ENCODE results near the gene PREX1. TPM values are rescaled to one million over a fixed set of nuclear protein-coding genes. Genes with fewer than 3 reads are reported as not detected.
"Not testable (repeated sequence)": the region's sequence is repeated elsewhere in the genome, so short reads cannot be mapped to it uniquely, and the experiment has no call there.

PREX1 gene
- polyA plus RNA-seq, 3 donors, result 13.0 to 17.3 (median 14.3) TPM

DNA sequence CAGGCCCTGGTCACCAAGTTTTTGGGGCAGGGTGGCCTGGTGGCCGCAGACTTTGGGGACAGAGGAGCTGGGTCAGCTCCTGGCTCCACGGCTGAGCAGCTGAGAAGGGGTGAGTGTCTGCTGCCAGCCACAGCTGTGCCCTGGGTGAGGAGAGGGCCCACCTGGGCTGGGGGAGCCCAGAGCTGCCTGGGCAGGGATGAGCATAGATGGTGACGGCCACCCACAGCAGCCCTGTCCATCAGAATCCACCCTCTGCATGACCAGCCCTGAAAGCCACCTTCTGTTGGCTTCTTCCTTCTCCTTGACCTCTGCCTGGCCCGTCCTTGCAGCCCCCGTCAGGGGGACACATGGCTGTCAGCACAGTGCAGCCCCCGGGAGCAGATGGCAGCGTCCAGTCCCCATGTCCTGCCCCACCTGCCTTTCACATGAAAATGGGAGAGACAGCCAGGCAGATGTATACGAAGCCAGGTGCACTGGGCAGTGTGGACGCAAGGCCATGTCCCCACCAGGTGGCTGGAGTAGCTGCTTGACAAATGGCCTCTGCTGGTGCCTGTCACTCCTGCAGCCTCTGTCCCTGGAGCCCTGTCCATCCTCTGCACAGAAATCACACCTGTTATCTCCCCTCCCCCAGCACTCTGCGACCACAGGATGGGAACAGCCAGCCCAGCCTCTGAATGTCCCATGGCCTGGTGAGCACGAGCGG, 220.8 kb downstream of the PREX1 start:
- DNase-seq, result no peak

DNA sequence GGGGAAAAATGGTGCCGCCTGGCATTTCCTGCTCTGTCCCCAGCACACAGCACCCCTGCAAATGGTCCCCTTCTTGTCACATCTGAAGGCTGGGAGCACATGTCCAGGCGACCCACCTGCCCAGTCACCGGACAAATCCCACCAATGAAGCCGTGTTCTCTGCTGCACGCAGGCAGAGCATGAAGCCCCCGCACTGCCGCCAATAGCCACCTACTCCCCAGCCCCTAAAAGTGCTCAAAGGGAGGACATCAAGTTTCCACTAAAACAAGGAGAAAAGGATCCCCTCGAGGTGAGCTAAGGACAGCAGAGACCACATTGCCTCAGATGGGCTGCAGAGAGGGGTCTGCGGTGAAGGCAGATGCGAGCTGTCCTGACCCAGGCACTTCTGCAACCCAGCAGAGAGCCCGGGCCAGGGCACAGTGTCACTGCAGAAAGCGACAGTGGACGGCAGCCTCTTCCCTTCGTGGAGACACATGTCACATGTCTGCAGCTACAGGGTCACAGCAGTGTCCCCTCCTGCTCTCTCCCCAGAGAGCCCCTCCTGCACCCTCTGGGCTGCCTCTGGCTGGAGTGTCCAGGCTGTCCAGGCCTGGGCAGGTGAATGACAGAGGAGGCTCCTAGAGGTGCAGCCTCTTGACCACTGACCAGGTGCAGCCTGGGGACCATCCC, 221.5 kb downstream of the PREX1 start:
- no peak for DNase-seq

- DNase-seq, result no peak
Observed at GRCh38 chr20:48605364-48606171, 222.2 kb downstream of the PREX1 start.

GRCh38 chr20:48604936-48605335, 222.9 kb downstream of the PREX1 start:
- DNase-seq, result no peak

DNA sequence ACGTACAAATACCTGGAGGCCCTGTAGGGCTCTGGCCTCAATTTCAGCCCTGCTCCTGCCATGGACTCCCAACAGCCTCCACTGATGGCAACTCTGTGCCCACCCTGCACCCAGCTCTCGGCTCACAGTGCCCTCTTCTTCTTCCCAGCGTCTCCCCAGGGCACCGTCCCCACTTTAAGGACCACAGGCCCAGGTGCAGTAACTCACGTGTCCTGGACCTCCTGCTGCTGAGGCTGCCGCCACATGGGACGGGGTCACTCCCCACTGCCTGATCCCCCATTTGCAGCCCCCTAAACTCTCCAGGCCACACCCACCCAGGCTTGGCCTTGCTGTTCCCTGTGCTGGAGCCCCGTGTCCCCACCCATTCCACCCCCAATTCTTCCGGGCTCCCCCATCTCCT, 223.4 kb downstream of the PREX1 start:
- no peak for DNase-seq

- no peak for DNase-seq
Observed at GRCh38 chr20:48603819-48604405, 223.9 kb downstream of the PREX1 start.

DNA sequence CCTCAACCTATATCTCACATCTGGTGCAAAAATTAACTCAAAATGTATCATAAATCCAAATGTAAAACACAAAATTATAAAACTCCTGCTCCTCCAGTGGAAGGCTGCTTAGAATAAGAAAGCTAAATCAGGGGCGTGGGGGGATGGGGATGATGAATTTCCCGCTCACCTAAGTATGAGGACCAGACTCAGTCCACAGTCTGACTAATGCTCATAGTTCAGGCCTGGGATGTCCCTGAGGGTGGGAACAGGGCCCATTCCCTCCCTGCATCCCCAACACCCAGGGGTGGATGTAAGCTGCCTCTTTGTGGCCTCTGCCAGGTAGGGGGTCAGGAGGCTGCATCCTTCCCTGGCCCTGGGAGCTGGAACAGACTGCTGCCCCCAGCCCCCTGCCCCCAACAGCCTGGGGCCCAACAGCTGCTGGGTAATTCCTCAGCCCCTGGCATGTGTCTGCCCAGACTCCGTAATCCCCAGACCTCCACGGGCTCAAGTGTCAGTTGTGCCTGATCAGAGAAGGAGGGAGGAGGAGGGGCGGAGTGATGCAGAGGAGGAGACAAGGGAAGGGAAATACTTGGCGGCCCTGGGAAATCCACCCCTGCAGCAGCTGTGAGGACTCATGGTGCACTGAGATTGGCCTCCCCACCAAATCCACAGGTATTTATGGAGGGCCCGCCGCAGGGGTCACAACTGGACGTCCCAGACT, 224.5 kb downstream of the PREX1 start:
- peak; percentile 28 for DNase-seq

- DNase-seq, result no peak
Observed at GRCh38 chr20:48601798-48602197, 226.0 kb downstream of the PREX1 start.

DNA sequence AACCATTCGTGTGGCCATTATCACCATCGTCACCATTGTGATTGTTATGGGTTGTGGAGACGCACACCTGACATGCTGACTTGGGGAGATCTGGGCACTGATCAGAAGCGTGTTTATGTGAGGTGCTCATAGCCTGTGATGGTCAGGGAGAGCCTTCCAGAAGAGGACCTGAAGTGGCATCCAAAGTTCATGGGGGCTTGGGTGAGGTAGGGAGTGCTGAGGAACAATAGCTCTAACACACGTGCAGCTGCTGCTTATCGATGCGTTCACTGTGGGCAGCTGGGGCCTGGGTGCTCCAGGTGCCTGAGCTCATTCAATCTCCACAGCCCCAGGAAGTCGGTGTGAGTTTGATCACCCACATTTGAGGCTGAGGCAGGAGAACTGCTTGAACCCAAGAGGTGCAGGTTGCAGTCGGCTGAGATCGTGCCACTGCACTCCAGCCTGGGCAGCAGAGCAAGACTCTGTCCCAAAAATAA, 227.3 kb downstream of the PREX1 start:
- no peak for DNase-seq

DNA sequence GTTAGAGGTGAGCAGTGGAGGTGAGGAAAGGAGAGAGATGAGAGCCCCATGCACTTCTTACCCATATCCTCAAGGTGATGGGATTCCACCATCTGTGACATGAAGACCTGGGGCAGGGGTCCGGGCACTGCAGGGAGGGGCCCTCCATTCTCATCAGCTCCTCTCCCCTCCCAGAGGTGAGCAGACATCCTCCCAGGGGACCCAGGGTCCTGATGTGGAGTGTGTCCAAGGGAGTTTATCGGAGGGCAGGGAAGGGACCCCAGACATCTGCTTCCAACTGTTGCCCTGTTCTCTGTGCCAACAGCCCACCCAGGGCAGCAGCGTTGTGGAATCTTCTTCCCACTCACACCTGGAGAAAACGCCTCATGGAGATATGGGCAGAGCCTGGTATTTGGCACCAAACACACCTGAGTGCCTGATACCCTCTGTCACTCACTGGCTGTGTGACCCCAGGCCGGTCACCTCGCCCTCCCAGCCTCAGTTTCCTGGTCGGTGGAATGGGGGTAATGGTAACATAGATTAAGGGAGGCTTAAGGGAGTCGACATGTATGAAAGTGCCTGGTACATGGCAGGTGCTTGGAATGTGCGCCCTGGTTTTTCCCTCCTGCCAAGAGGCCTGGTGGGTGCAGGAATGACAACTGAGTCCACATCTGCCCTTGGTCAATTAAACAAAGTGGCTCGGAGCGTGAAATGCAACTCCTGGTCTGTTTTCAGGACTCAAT, 227.9 kb downstream of the PREX1 start:
- no peak for DNase-seq

GRCh38 chr20:48599106-48599747, 228.6 kb downstream of the PREX1 start:
- DNase-seq, result no peak

GRCh38 chr20:48598303-48598941, 229.4 kb downstream of the PREX1 start:
- DNase-seq, result not testable (repeated sequence)

GRCh38 chr20:48597521-48598302, 230.1 kb downstream of the PREX1 start:
- DNase-seq, result no peak

DNA sequence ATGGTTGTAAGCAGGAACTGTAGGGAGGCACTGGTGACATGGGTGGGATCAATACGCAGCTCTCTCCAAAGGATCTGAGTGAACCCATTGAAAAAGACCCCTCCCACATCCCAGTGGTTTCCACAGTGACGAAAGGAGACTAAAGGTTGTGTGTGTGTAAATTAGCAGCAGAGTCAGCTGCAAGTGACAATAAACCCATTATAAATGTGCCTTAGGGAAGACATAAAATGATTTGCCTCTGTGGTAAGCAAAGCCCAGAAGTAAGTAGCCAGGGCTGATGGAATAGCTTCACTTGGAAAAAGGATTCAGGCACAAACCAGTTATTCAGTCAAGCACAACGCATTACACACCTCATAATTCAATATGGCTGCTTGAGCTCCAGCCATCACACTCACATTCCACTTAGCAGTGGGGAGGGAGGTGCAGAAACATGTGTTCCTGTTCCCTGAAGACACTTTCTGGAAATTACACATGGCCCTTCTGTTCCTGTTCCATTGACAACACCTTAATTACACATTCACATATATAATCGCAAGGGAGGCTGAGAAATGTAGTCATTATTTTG, 231.4 kb downstream of the PREX1 start:
- no peak for DNase-seq

GRCh38 chr20:48595495-48596333, 232.1 kb downstream of the PREX1 start:
- DNase-seq, result peak; percentile 39

GRCh38 chr20:48594533-48594932, 233.3 kb downstream of the PREX1 start:
- DNase-seq, result no peak

DNA sequence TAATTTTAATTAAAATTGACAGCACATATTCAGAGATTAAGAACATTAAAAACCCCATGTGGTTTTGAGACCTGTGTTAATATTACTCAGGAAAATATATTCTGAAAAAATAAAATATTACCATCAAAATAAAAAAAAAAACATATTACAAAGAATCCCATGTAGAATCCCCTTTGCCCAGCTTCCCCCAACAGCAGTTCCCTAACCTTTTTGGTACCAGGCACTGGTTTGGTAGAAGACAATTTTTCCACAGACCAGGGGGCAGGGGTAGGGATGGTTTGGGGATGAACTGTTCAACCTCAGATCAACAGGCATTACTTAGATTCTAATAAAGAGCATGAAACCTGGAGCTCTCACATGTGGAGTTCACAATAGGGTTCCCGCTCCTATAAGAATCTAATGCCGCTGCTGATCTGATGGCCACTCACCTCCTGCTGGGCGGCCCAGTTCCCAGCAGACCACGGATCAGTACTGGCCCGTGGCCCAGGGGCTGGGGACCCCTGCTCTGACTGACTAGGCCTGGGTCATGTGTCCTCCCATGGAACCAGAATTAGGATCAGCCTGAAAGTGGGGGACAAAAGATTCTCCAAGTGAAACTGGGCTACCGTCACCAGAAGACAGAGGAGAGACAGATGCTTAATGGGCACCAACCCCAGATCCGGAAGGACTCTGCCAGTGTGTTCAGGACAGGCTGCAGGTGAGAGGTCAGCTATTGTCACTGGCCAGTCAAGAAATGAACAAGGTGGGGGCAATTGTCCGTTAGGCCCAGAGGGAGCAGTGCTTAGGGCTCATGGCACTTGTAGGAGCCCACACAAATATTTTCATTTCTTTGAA, 235.5 kb downstream of the PREX1 start:
- DNase-seq, result no peak
